SJSA1 (cell line): ENCODE data around the gene SRP19. TPM values are rescaled to one million over a fixed set of nuclear protein-coding genes. Genes with fewer than 3 reads are reported as not detected.
"Not testable (repeated sequence)": the region's sequence is repeated elsewhere in the genome, so short reads cannot be mapped to it uniquely, and the experiment has no call there.

Experiments
- DNase-seq, 2 experiments: peaks; one replicate each; pipeline ENCODE4 v3.0.0-alpha.2; 2015 to 2020; ENCODE audit warnings: low spot score in 2 of 2, low read depth in 1 of 2
- H3K27ac ChIP-seq: fragments of 250-450 bp; sonication (Bioruptor Pico); 2 replicates; pipeline ENCODE4 v1.5.1; 2020; ENCODE audit warnings: mild to moderate bottlenecking, moderate library complexity
- H3K27me3 ChIP-seq: fragments of 250-450 bp; sonication (Bioruptor Pico); replicated peaks from 2 replicates; pipeline ENCODE4 v1.5.1; 2020; ENCODE audit warnings: mild to moderate bottlenecking, moderate library complexity
- H3K36me3 ChIP-seq: fragments of 250-450 bp; sonication (Bioruptor Pico); 2 replicates; pipeline ENCODE4 v1.5.1; 2020; ENCODE audit warnings: mild to moderate bottlenecking
- H3K4me1 ChIP-seq: fragments of 250-450 bp; sonication (Bioruptor Pico); replicated peaks from 2 replicates; pipeline ENCODE4 v1.6.1; 2021; ENCODE audit warnings: mild to moderate bottlenecking
- H3K4me3 ChIP-seq: fragments of 250-450 bp; sonication (Bioruptor Pico); 2 replicates; pipeline ENCODE4 v1.5.1; 2020; ENCODE audit warnings: mild to moderate bottlenecking
- H3K9me3 ChIP-seq: fragments of 250-450 bp; sonication (Bioruptor Pico); replicated peaks from 2 replicates; pipeline ENCODE4 v1.5.1; 2020; ENCODE audit warnings: mild to moderate bottlenecking
- total RNA-seq: library from RNA; depleted of rRNA; stranded (reverse); fragments of >200 nt; shearing (Covaris generic); gene quantifications from 2 replicates; pipeline ENCODE4 v1.2.3, GENCODE V29; 2014

Gene SRP19
- total RNA-seq, 1 experiment from 2014 or later = 132 TPM

- peaks cover 91% of the 10 kb centered on the region for H3K36me3 ChIP-seq
- H3K27me3 ChIP-seq = no peaks in the 10 kb centered on the region
- DNase-seq = no peak
- no peak overlapping the region for H3K4me3 ChIP-seq
- H3K9me3 ChIP-seq = no peaks in the 10 kb centered on the region
- peaks cover 6% of the 10 kb centered on the region for H3K4me1 ChIP-seq
- no peak overlapping the region for H3K27ac ChIP-seq
These were observed 22.1 kb downstream of the SRP19 start for GRCh38 chr5:112883192-112883591.

GRCh38 chr5:112885001-112885400 is 23.9 kb downstream of the SRP19 start:
- H3K9me3 ChIP-seq = no peaks in the 10 kb centered on the region
- H3K27me3 ChIP-seq = no peaks in the 10 kb centered on the region
- H3K27ac ChIP-seq = no peak overlapping the region
- H3K4me3 ChIP-seq = no peak overlapping the region
- no peak for DNase-seq
- H3K36me3 ChIP-seq = peaks cover 88% of the 10 kb centered on the region
- no peaks in the 10 kb centered on the region for H3K4me1 ChIP-seq

- Histone ChIP-seq H3K36me3 (peaks cover 86% of the 10 kb centered on the region), H3K27ac (no peak overlapping the region), H3K4me3 (no peak overlapping the region), H3K27me3 (no peaks in the 10 kb centered on the region), H3K9me3 (no peaks in the 10 kb centered on the region), H3K4me1 (no peaks in the 10 kb centered on the region)
- no peak for DNase-seq
These were observed 25.9 kb downstream of the SRP19 start for GRCh38 chr5:112886975-112887374.

GRCh38 chr5:112892066-112892465 is 31.0 kb downstream of the SRP19 start:
- not testable (repeated sequence) for DNase-seq, H3K27ac ChIP-seq, H3K27me3 ChIP-seq, H3K4me1 ChIP-seq, H3K9me3 ChIP-seq, H3K4me3 ChIP-seq
- H3K36me3 ChIP-seq = peaks cover 75% of the 10 kb centered on the region

- peaks cover 71% of the 10 kb centered on the region for H3K36me3 ChIP-seq
- H3K4me3 ChIP-seq = no peak overlapping the region
- H3K4me1 ChIP-seq = no peaks in the 10 kb centered on the region
- H3K27ac ChIP-seq = no peak overlapping the region
- DNase-seq = peak in 1 of 2 experiments; percentile 37
- H3K9me3 ChIP-seq = no peaks in the 10 kb centered on the region
- no peaks in the 10 kb centered on the region for H3K27me3 ChIP-seq
These were observed 31.7 kb downstream of the SRP19 start for GRCh38 chr5:112892776-112893175.

- H3K4me1 ChIP-seq = no peaks in the 10 kb centered on the region
- no peak overlapping the region for H3K4me3 ChIP-seq
- H3K27ac ChIP-seq = no peak overlapping the region
- no peak for DNase-seq
- H3K9me3 ChIP-seq = no peaks in the 10 kb centered on the region
- no peaks in the 10 kb centered on the region for H3K27me3 ChIP-seq
- H3K36me3 ChIP-seq = peaks cover 79% of the 10 kb centered on the region
These were observed 34.6 kb downstream of the SRP19 start for GRCh38 chr5:112895682-112896081.

- H3K4me3 ChIP-seq = no peak overlapping the region
- no peak overlapping the region for H3K27ac ChIP-seq
- peak in 1 of 2 experiments; percentile 14 for DNase-seq
- peaks cover 69% of the 10 kb centered on the region for H3K36me3 ChIP-seq
- H3K9me3 ChIP-seq = no peaks in the 10 kb centered on the region
- no peaks in the 10 kb centered on the region for H3K27me3 ChIP-seq
- H3K4me1 ChIP-seq = no peaks in the 10 kb centered on the region
These were observed 41.5 kb downstream of the SRP19 start for GRCh38 chr5:112902561-112902960.

GRCh38 chr5:112904996-112905395 is 43.9 kb downstream of the SRP19 start:
- not testable (repeated sequence) for DNase-seq, H3K27ac ChIP-seq, H3K4me3 ChIP-seq, H3K9me3 ChIP-seq, H3K4me1 ChIP-seq, H3K27me3 ChIP-seq
- peaks cover 58% of the 10 kb centered on the region for H3K36me3 ChIP-seq

- Histone ChIP-seq H3K27me3 (no peaks in the 10 kb centered on the region), H3K4me1 (no peaks in the 10 kb centered on the region), H3K36me3 (peaks cover 58% of the 10 kb centered on the region), H3K9me3 (no peaks in the 10 kb centered on the region), H3K4me3 (no peak overlapping the region), H3K27ac (no peak overlapping the region)
- no peak for DNase-seq
These were observed 45.5 kb downstream of the SRP19 start for GRCh38 chr5:112906637-112907036.

GRCh38 chr5:112907166-112907631 is 46.1 kb downstream of the SRP19 start:
- H3K9me3 ChIP-seq = no peaks in the 10 kb centered on the region
- H3K4me3 ChIP-seq = no peak overlapping the region
- no peaks in the 10 kb centered on the region for H3K27me3 ChIP-seq
- no peaks in the 10 kb centered on the region for H3K4me1 ChIP-seq
- no peak for DNase-seq
- no peak overlapping the region for H3K27ac ChIP-seq
- H3K36me3 ChIP-seq = peaks cover 58% of the 10 kb centered on the region

- H3K4me3 ChIP-seq = no peak overlapping the region
- DNase-seq = no peak
These were observed 47.8 kb downstream of the SRP19 start for GRCh38 chr5:112908854-112909253.

GRCh38 chr5:112910529-112910928 is 49.4 kb downstream of the SRP19 start:
- no peaks in the 10 kb centered on the region for H3K9me3 ChIP-seq
- peaks cover 15% of the 10 kb centered on the region for H3K4me1 ChIP-seq
- no peak overlapping the region for H3K4me3 ChIP-seq
- DNase-seq = no peak
- no peak overlapping the region for H3K27ac ChIP-seq
- peaks cover 67% of the 10 kb centered on the region for H3K36me3 ChIP-seq
- no peaks in the 10 kb centered on the region for H3K27me3 ChIP-seq

More at GRCh38 chr5:112908854-112909253, 47.8 kb downstream of the SRP19 start:
- Histone ChIP-seq H3K36me3 (peaks cover 58% of the 10 kb centered on the region), H3K27ac (no peak overlapping the region), H3K27me3 (no peaks in the 10 kb centered on the region), H3K4me1 (peaks cover 13% of the 10 kb centered on the region), H3K9me3 (no peaks in the 10 kb centered on the region)

GRCh38 chr5:112914584-112914983 is 53.5 kb downstream of the SRP19 start:
- H3K27me3 ChIP-seq = no peaks in the 10 kb centered on the region
- no peak overlapping the region for H3K4me3 ChIP-seq
- H3K4me1 ChIP-seq = peaks cover 24% of the 10 kb centered on the region
- peaks cover 88% of the 10 kb centered on the region for H3K36me3 ChIP-seq
- no peak overlapping the region for H3K27ac ChIP-seq
- DNase-seq = no peak
- no peaks in the 10 kb centered on the region for H3K9me3 ChIP-seq

- Histone ChIP-seq H3K4me3 (no peak overlapping the region), H3K4me1 (peaks cover 29% of the 10 kb centered on the region), H3K27me3 (no peaks in the 10 kb centered on the region), H3K9me3 (no peaks in the 10 kb centered on the region), H3K36me3 (peaks cover 82% of the 10 kb centered on the region), H3K27ac (no peak overlapping the region)
- DNase-seq = no peak
These were observed 54.7 kb downstream of the SRP19 start for GRCh38 chr5:112915831-112916230.

- Histone ChIP-seq H3K27ac (no peak overlapping the region), H3K4me1 (peaks cover 31% of the 10 kb centered on the region), H3K9me3 (no peaks in the 10 kb centered on the region; the same call in 1 of the 2 replicates), H3K36me3 (peaks cover 83% of the 10 kb centered on the region), H3K27me3 (no peaks in the 10 kb centered on the region), H3K4me3 (no peak overlapping the region)
- no peak for DNase-seq
These were observed 56.4 kb downstream of the SRP19 start for GRCh38 chr5:112917453-112917995.
